ENCODE data around the gene FOXD2. TPM values are rescaled to one million over a fixed set of nuclear protein-coding genes. Genes with fewer than 3 reads are reported as not detected.

FOXD2 gene
- total and polyA plus RNA-seq, 7 donors: 0.04 to 0.13 (median 0.04) TPM

DNA sequence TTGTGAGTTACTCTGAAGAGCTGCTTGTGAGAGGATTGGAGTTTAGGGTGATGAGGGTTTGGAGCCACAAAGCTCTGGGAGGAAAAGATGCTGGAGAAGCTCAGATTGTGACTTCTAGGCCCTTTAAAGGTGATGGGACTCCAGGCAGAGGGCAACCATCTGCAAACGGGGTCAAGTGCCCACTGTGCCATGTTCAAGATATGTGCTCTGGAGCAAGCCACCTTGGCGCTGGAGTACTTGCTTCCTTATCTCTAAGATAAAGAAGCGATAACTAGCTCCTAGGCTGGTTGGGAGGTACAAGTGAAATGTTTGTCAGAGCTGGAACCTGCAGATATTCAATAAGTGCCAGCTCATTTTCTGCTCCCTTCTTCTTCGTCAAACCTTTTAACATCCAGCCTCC, 36.1 kb upstream of the FOXD2 start:
- no peak overlapping the region for H3K4me3 ChIP-seq
- H3K27ac ChIP-seq: no peak overlapping the region
- H3K4me1 ChIP-seq: no peaks in the 10 kb centered on the region
- intact Hi-C loops (cut with DNase I): no loop called here
- H3K27me3 ChIP-seq (ENCODE audit: insufficient read depth in 3 of 3, low read length in 2 of 3): peaks cover 0 to 50% (median 2%) of the 10 kb centered on the region in 3 donors
- H3K9me3 ChIP-seq: no peaks in the 10 kb centered on the region
- DNase-seq (no peak), ATAC-seq (no peak)
- TF ChIP-seq, protein P1, sequence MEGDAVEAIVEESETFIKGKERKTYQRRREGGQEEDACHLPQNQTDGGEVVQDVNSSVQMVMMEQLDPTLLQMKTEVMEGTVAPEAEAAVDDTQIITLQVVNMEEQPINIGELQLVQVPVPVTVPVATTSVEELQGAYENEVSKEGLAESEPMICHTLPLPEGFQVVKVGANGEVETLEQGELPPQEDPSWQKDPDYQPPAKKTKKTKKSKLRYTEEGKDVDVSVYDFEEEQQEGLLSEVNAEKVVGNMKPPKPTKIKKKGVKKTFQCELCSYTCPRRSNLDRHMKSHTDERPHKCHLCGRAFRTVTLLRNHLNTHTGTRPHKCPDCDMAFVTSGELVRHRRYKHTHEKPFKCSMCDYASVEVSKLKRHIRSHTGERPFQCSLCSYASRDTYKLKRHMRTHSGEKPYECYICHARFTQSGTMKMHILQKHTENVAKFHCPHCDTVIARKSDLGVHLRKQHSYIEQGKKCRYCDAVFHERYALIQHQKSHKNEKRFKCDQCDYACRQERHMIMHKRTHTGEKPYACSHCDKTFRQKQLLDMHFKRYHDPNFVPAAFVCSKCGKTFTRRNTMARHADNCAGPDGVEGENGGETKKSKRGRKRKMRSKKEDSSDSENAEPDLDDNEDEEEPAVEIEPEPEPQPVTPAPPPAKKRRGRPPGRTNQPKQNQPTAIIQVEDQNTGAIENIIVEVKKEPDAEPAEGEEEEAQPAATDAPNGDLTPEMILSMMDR (IDR thresholded peaks at IDR 0.05): no peak
- 87 to 91% (median 88%) methylated on average over 4 of the region's 4 CpGs for WGBS, 3 donors
- H3K36me3 ChIP-seq (ENCODE audit: insufficient read depth in 1 of 2, low read depth in 1 of 2): no peaks in the 10 kb centered on the region

DNA sequence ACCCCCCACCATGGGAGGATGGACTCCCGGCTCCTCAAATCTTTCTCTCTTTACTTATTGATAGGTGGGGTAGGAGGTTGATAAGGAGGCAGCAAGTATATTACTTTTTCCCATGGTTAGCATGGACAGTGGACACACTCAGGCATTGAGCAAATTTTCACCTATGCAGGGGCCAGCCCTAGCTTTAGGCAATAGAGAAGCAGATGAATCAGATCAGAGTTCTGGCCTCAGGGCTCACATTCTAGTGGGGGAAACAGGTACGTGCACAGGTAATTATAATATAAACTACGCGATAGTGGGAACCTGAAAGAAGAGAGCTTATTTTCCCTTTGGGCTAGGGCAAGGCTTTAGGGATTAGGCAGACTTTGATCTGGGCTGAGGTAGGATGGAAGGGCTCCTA, 35.3 kb upstream of the FOXD2 start:
- no peak for ATAC-seq
- intact Hi-C loops (cut with DNase I): no loop called here
- H3K4me3 ChIP-seq: no peak overlapping the region
- no peak overlapping the region for H3K27ac ChIP-seq
- TF ChIP-seq, protein P1 (IDR thresholded peaks at IDR 0.05): no peak
- peaks cover 0 to 42% (median 2%) of the 10 kb centered on the region in 3 donors for H3K27me3 ChIP-seq (ENCODE audit: insufficient read depth in 3 of 3, low read length in 2 of 3)
- no peak for DNase-seq
- H3K4me1 ChIP-seq: no peaks in the 10 kb centered on the region
- H3K36me3 ChIP-seq (ENCODE audit: insufficient read depth in 1 of 2, low read depth in 1 of 2): no peaks in the 10 kb centered on the region
- no peaks in the 10 kb centered on the region for H3K9me3 ChIP-seq
- WGBS, 3 donors: 87 to 91% (median 89%) methylated on average over 4 of the region's 4 CpGs

DNA sequence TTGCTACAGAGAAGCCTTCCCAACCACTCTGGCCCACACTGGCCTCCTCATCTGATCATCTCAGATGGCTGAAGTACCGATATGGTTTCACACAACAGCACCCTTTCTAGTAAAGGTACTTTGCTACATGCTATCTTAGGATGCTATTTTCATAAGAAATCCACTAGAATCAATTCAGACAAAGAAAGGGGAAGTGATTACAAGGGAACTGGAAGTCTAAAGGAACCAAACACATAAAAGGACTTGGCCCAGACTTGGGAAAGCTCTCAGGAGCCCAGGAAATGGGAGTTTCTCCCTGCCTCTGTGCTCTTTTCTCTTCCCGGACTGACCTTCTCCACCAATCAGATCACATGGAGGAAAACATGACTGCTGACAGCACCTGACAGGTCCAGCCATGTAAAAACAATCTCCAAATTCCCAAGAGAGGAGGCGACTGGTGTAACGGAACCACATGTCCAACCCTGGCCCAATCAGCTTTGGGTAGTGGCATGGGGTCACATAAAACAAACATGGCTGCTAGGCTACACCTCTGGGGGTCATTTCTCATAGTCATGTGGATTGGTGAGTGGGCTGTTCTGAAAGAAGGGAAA, 34.4 kb upstream of the FOXD2 start:
- H3K9me3 ChIP-seq: no peaks in the 10 kb centered on the region
- intact Hi-C loops (cut with DNase I): no loop called here
- no peak overlapping the region for H3K4me3 ChIP-seq
- H3K4me1 ChIP-seq: no peaks in the 10 kb centered on the region
- DNase-seq (no peak), ATAC-seq (no peak)
- H3K27ac ChIP-seq: no peak overlapping the region
- TF ChIP-seq, protein P1 (IDR thresholded peaks at IDR 0.05): no peak
- H3K36me3 ChIP-seq (ENCODE audit: insufficient read depth in 1 of 2, low read depth in 1 of 2): no peaks in the 10 kb centered on the region
- WGBS, 3 donors: 65 to 72% (median 65%) methylated on average over 4 of the region's 4 CpGs
- peaks cover 0 to 36% (median 2%) of the 10 kb centered on the region in 3 donors for H3K27me3 ChIP-seq (ENCODE audit: insufficient read depth in 3 of 3, low read length in 2 of 3)

DNA sequence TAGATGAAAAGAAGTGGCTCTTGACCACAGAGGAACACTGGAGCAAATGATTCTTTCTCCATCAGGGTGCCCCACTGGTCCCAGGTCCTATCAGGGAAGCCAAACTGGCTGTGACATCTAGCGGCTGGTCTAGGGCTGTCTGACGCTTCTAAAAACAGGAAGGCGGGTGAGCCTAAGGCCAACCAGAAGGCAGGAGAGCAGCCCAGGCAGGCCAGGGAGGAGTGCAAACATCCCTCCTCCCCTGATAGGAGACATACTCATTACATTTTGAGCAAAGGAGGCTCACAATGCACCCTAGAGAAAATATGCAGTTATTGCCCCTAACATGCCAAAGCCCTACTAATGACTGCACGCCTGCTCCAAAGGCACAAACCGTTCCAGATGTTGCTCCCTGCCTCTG, 32.1 kb upstream of the FOXD2 start:
- TF ChIP-seq, protein P1 (IDR thresholded peaks at IDR 0.05): no peak

GRCh38 chr1:47406966-47407365, 30.9 kb upstream of the FOXD2 start:
- intact Hi-C loops (cut with DNase I): no loop called here
- no peak for DNase-seq
- TF ChIP-seq, protein P1 (IDR thresholded peaks at IDR 0.05): no peak
- H3K4me1 ChIP-seq: no peaks in the 10 kb centered on the region
- H3K27me3 ChIP-seq (ENCODE audit: insufficient read depth in 3 of 3, low read length in 2 of 3): peaks cover 0 to 13% (median 0%) of the 10 kb centered on the region in 3 donors
- H3K27ac ChIP-seq: no peak overlapping the region
- no peak overlapping the region for H3K4me3 ChIP-seq
- no peaks in the 10 kb centered on the region for H3K9me3 ChIP-seq
- ATAC-seq: no peak
- 91 to 94% (median 94%) methylated on average over 5 of the region's 5 CpGs for WGBS, 3 donors
- H3K36me3 ChIP-seq (ENCODE audit: insufficient read depth in 1 of 2, low read depth in 1 of 2): no peaks in the 10 kb centered on the region

More for the DNA sequence above, 32.1 kb upstream of the FOXD2 start:
- Histone ChIP-seq H3K36me3 (ENCODE audit: insufficient read depth in 1 of 2, low read depth in 1 of 2) (no peaks in the 10 kb centered on the region), H3K27ac (no peak overlapping the region), H3K4me1 (no peaks in the 10 kb centered on the region), H3K4me3 (no peak overlapping the region), H3K9me3 (no peaks in the 10 kb centered on the region), H3K27me3 (ENCODE audit: insufficient read depth in 3 of 3, low read length in 2 of 3) (peaks cover 0 to 22% (median 0%) of the 10 kb centered on the region in 3 donors)
- WGBS, 3 donors: 47 to 64% (median 51%) methylated on average over 5 of the region's 5 CpGs
- intact Hi-C loops (cut with DNase I): no loop called here
- ATAC-seq (no peak), DNase-seq (no peak)

Data from psoas muscle (tissue), 8 donors.